ENCODE data around the gene ZFC3H1. TPM values are rescaled to one million over a fixed set of nuclear protein-coding genes. Genes with fewer than 3 reads are reported as not detected.

ZFC3H1 gene
- total RNA-seq, 2 experiments from 2014 or later = 31.1 to 66.8 TPM

DNA sequence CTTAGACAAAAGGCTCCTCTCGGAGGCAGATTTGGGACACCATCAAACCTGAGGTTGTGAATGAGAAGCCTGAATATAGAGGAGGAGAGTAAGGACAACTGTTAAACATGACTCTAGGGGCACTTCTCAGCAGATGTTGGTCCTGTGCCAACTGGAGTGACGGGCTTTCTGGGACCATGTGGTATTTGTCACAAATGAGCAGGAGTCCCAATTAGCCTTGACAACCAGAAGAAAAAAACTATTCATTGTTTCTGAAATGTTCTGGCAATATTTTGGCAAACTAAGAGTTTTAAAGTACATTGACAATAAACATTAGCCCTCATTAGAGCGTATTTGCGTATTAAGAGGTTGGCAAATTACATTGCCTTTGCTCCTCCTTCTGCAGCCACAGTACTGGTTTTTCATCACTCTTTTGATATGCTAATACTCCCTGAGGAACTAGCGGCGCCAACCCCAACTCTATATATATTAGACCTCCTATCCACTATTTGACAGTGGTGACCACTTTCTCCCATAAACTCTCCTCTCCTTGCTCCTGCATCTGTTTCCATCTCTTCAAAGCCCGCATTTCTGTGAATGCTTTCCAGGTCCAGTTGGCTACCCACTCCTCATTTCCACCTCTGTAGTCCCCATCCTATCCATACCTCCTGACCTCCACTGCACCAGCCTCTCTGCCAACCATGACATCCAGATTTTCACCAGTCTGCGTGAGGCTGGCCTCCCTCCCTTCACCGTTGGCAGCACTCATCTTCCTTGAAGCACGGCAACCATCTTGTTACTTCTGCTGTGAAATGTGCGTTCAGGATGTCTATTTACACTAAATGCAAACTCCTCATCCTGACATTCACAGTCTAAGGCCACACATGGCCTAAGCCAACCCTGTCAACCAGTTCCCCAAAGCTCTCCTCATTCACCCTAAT lies 100.7 kb downstream of the ZFC3H1 start:
- H3K9me2 ChIP-seq (ENCODE audit: insufficient read depth, low read length) = no peaks in the 10 kb centered on the region
- H3K36me3 ChIP-seq (ENCODE audit: insufficient read depth, low read length) = no peaks in the 10 kb centered on the region
- ChIA-PET POLR2A (interaction anchor here (0.5 kb wide), 2 partner anchors 34 to 68 kb away, joined by 3 to 4 read pairs; no protein-coding TSS in a partner anchor), CTCF (ENCODE audit: unreplicated experiment) (no interaction called here)
- H3K79me2 ChIP-seq (ENCODE audit: insufficient read depth, low read depth, low read length) = no peaks in the 10 kb centered on the region
- TF ChIP-seq EZH2phosphoT487 (IDR thresholded peaks at IDR 0.05; ENCODE audit: borderline replicate concordance, low read depth, low read length) = no peak
- TF ChIP-seq, protein P1, sequence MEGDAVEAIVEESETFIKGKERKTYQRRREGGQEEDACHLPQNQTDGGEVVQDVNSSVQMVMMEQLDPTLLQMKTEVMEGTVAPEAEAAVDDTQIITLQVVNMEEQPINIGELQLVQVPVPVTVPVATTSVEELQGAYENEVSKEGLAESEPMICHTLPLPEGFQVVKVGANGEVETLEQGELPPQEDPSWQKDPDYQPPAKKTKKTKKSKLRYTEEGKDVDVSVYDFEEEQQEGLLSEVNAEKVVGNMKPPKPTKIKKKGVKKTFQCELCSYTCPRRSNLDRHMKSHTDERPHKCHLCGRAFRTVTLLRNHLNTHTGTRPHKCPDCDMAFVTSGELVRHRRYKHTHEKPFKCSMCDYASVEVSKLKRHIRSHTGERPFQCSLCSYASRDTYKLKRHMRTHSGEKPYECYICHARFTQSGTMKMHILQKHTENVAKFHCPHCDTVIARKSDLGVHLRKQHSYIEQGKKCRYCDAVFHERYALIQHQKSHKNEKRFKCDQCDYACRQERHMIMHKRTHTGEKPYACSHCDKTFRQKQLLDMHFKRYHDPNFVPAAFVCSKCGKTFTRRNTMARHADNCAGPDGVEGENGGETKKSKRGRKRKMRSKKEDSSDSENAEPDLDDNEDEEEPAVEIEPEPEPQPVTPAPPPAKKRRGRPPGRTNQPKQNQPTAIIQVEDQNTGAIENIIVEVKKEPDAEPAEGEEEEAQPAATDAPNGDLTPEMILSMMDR (conservative IDR thresholded peaks at IDR 0.05; ENCODE audit: low read length) = no peak
- no peak overlapping the region for H3K4me2 ChIP-seq (ENCODE audit: low read length)
- no peaks in the 10 kb centered on the region for H3K9me3 ChIP-seq (ENCODE audit: low read length)
- no TSS peak for BruUV-seq (replicated peaks)
- no peak for DNase-seq (ENCODE audit: low spot score)
- intact Hi-C loops (cut with micrococcal nuclease; ENCODE audit: unreplicated experiment) = no loop called here
- no peaks in the 10 kb centered on the region for H3K4me1 ChIP-seq (ENCODE audit: insufficient read depth, low read length, poor library complexity, severe bottlenecking)
- no peaks in the 10 kb centered on the region for H4K20me1 ChIP-seq (ENCODE audit: insufficient read depth, low read length)
- no peak overlapping the region for H3K27ac ChIP-seq (ENCODE audit: low read depth, low read length, poor library complexity, severe bottlenecking)
- no peak overlapping the region for H3K4me3 ChIP-seq (ENCODE audit: low read depth, low read length, poor library complexity, severe bottlenecking)
- H2AFZ ChIP-seq (ENCODE audit: low read length) = no peak overlapping the region

Small RNAs within 50 kb of the gene (small RNA-seq; reads per million reads assigned to genes)
- gene RF00560 = not detected

Other genes starting within 250 kb of the ZFC3H1 start
- not detected in 2 replicates for gene LGR5, start 224.1 kb downstream of the ZFC3H1 start, total RNA-seq (2014; rRNA removed; shearing (Covaris generic))
- gene LGR5, start 224.1 kb downstream of the ZFC3H1 start, total RNA-seq (2022) = 0.51 TPM in 1 of 2 replicates, not detected in the other
- gene THAP2, start 453 bp upstream of the ZFC3H1 start, total RNA-seq (2014; rRNA removed; shearing (Covaris generic)) = 3.6 and 8.2 TPM in 2 replicates
- gene THAP2, start 453 bp upstream of the ZFC3H1 start, total RNA-seq (2022) = 9.3 and 10.2 TPM in 2 replicates
- 38.3 and 44.1 TPM in 2 replicates for gene TMEM19, start 22.2 kb upstream of the ZFC3H1 start, total RNA-seq (2014; rRNA removed; shearing (Covaris generic))
- gene TMEM19, start 22.2 kb upstream of the ZFC3H1 start, total RNA-seq (2022) = 40.4 and 47.5 TPM in 2 replicates
- gene RAB21, start 91.0 kb upstream of the ZFC3H1 start, total RNA-seq (2014; rRNA removed; shearing (Covaris generic)) = 11.7 and 18.2 TPM in 2 replicates
- 46.6 and 52.8 TPM in 2 replicates for gene RAB21, start 91.0 kb upstream of the ZFC3H1 start, total RNA-seq (2022)
- gene TBC1D15, start 175.9 kb upstream of the ZFC3H1 start, total RNA-seq (2014; rRNA removed; shearing (Covaris generic)) = 12.1 and 12.4 TPM in 2 replicates
- gene TBC1D15, start 175.9 kb upstream of the ZFC3H1 start, total RNA-seq (2022) = 37.9 and 39.9 TPM in 2 replicates

Measured in OCI-LY7 (cell line).